Adrenal gland (tissue), 12 donors: Measurements from ENCODE around the gene CCDC70. TPM values are rescaled to one million over a fixed set of nuclear protein-coding genes. Genes with fewer than 3 reads are reported as not detected.

Experiments used
- DNase-seq, 7 donors: peaks; one replicate each; pipeline ENCODE4 v3.0.0-alpha.2; 2019 to 2020
- H3K27ac ChIP-seq, 5 donors: fragments of 200-600 bp; sonication (generic) in 4 of 5; 1 replicate in 3 of 5; 2 replicates in 2 of 5; pipeline versions ENCODE4 v1.5.1 to v1.8.0; 2016 to 2020; ENCODE audit warnings: mild to moderate bottlenecking in 1 of 5
- H3K27me3 ChIP-seq: fragments of 200-600 bp; 2 replicates; pipeline ENCODE4 v1.8.0; 2021
- H3K36me3 ChIP-seq, 2 donors: fragments of 200-600 bp; replicated peaks in 1 of 2; 1 replicate in 1 of 2; 2 replicates in 1 of 2; pipeline versions ENCODE4 v1.5.1 to v1.8.0; 2018 to 2022
- H3K4me1 ChIP-seq, 2 donors: fragments of 200-600 bp; replicated peaks in 1 of 2; 1 replicate in 1 of 2; 2 replicates in 1 of 2; pipeline versions ENCODE4 v1.5.1 to v1.8.0; 2018 to 2021
- H3K4me3 ChIP-seq, 4 donors: fragments of 200-600 bp; sonication (generic) in 3 of 4; one replicate each; pipeline ENCODE4 v1.5.1; 2016 to 2018
- H3K9me3 ChIP-seq, 3 donors: fragments of 200-600 bp; sonication (generic) in 1 of 3; replicated peaks in 1 of 3; 1 replicate in 2 of 3; 2 replicates in 1 of 3; pipeline versions ENCODE4 v1.5.1 to v1.8.0; 2016 to 2021
- CTCF ChIP-seq, 6 experiments: fragments of 450-650 bp in 4 of 6; fragments of 200-600 bp in 2 of 6; sonication (generic) in 1 of 6; IDR thresholded peaks; 1 replicate in 5 of 6; 2 replicates in 1 of 6; pipeline versions ENCODE4 v1.5.1 to v1.8.0; 2016 to 2021; ENCODE audit warnings: antibody characterized with exemption in 6 of 6, mild to moderate bottlenecking in 2 of 6, moderate library complexity in 1 of 6
- POLR2A ChIP-seq, 2 donors: fragments of 450-650 bp; IDR thresholded peaks; one replicate each; pipeline ENCODE4 v1.6.1; 2017; ENCODE audit warnings: antibody characterized with exemption in 2 of 2, mild to moderate bottlenecking in 2 of 2, moderate library complexity in 1 of 2
- WGBS, 4 donors: extraction: QIAGEN DNeasy Blood & Tissue Kit in 2 of 4; methylation state at CpG; one replicate each; pipeline versions ENCODE4 v1.1.5 to v1.1.7; 2013 to 2017; 5-methylcytosine and 5-hydroxymethylcytosine counted together
- intact Hi-C, 2 donors: fragments of 100-400 bp; cut with DNase I; formaldehyde crosslinking; loops; one replicate each; pipeline versions ENCODE4 v1.14.1 to v1.15.0; 2022 to 2023
- polyA plus RNA-seq, 3 donors: library from polyadenylated mRNA; stranded (reverse); fragments of 200-250 nt in 2 of 3; fragments of 350-450 nt in 1 of 3; fragmentation: Illumina TruSeq in 1 of 3; extraction: RNeasy Lipid Tissue Mini Kit (QIAGEN cat#74804) in 1 of 3; gene quantifications; one replicate each; pipeline ENCODE4 v1.2.3, GENCODE V29; 2013 to 2014
- total RNA-seq, 9 donors: library from RNA; depleted of rRNA in 4 of 9; stranded (reverse); fragments of >200 nt in 4 of 9; fragments of 120-200 nt in 1 of 9; fragmentation: NEBNext Ultra II Directional in 1 of 9; extraction: Animal tissue kit (Norgen Biotek cat#: 25700) in 1 of 9; gene quantifications; one replicate each; pipeline versions ENCODE4 v1.1.0 to v1.2.4, GENCODE V29; 2013 to 2023
- donor health status: healthy with polysubstance abuse.
- donor health status: Bipolar disorder and iron deficiency.
- donor health status: DM: yes; HTN: yes; CAD: no.
- donor health status: DM: no; HTN: no; CAD: no.
- donor health status: DM: no; HTN: no; CAD: no.
- donor health status: DM: yes; HTN: yes; CAD: no.

Gene CCDC70
- total and polyA plus RNA-seq, 12 donors: not detected

DNA sequence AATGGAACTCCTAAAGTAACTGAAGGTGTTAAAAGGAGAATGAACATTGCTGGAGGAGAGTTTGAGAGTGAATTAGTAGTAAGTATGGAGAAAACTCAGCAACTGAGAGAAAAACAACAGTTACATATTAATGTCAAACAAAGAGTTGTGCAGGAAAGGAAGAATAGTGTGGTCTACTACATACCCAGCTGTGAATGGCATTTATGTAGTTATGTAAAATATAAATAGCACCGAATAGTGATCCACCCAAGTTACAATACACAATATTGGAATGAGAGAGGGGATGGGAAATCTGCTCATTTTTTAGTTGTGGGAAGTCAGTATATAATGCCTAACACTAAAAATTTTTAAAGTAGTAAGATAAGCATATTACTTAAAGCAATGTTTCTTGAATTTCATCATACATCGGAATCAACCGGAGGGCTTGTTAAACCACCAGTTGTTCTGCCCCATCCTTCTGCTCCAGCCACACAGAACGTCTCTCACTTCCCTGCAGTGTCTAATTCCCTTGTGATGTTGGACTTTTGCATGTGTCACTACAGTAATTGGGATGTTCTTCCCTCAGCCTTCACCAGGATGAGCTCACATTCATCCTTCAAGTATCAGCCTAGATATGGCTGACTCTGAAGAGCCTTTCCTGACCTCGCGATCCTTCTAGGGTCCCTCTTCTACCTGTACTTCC is 11.5 kb downstream of the CCDC70 start:
- intact Hi-C loops: no loop called here
- no peak for DNase-seq
- Histone ChIP-seq H3K4me3 (no peak overlapping the region), H3K9me3 (no peaks in the 10 kb centered on the region), H3K27me3 (no peaks in the 10 kb centered on the region), H3K27ac (no peak overlapping the region), H3K36me3 (no peaks in the 10 kb centered on the region), H3K4me1 (no peaks in the 10 kb centered on the region)
- TF ChIP-seq POLR2A (IDR thresholded peaks at IDR 0.05): no peak
- TF ChIP-seq CTCF (IDR thresholded peaks at IDR 0.05): no peak
- WGBS, 4 donors: 87 to 91% (median 90%) methylated on average over 6 of the region's 6 CpGs

GRCh38 chr13:51873837-51874236 is 12.1 kb downstream of the CCDC70 start:
- H3K27ac ChIP-seq: no peak overlapping the region
- no peaks in the 10 kb centered on the region for H3K36me3 ChIP-seq
- H3K9me3 ChIP-seq: no peaks in the 10 kb centered on the region
- DNase-seq: no peak
- WGBS, 4 donors: 69 to 100% (median 83%) methylated on average over 1 of the region's 1 CpG
- H3K27me3 ChIP-seq: no peaks in the 10 kb centered on the region
- H3K4me3 ChIP-seq: no peak overlapping the region
- H3K4me1 ChIP-seq: no peaks in the 10 kb centered on the region
- intact Hi-C loops: no loop called here
- TF ChIP-seq POLR2A (IDR thresholded peaks at IDR 0.05): no peak
- TF ChIP-seq CTCF (IDR thresholded peaks at IDR 0.05): no peak

DNA sequence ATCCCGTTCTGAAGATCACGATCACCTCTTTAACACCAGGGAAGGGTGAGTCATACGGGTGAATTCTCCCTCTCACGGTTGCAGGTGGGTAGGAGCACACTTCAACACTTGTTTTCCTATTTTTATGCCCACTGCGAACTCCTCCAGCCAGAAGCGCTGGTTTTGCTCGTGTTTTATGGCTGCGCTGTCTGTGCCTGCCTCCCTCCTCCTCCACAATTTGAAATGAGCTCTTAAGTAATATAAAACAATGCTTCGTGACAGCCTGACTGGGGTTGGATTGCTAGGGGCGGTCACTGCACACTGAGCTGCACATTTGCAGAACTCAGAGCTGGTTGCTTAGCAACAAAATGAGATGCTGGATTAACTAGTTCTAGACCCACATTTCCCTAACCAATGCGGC is 12.9 kb downstream of the CCDC70 start:
- Histone ChIP-seq H3K27ac (no peak overlapping the region), H3K4me1 (no peaks in the 10 kb centered on the region), H3K36me3 (no peaks in the 10 kb centered on the region), H3K9me3 (no peaks in the 10 kb centered on the region), H3K4me3 (no peak overlapping the region), H3K27me3 (no peaks in the 10 kb centered on the region)
- no peak for TF ChIP-seq CTCF (IDR thresholded peaks at IDR 0.05)
- no peak for TF ChIP-seq POLR2A (IDR thresholded peaks at IDR 0.05)
- intact Hi-C loops: no loop called here
- DNase-seq: no peak
- WGBS, 4 donors: 74 to 81% (median 78%) methylated on average over 11 of the region's 11 CpGs

DNA sequence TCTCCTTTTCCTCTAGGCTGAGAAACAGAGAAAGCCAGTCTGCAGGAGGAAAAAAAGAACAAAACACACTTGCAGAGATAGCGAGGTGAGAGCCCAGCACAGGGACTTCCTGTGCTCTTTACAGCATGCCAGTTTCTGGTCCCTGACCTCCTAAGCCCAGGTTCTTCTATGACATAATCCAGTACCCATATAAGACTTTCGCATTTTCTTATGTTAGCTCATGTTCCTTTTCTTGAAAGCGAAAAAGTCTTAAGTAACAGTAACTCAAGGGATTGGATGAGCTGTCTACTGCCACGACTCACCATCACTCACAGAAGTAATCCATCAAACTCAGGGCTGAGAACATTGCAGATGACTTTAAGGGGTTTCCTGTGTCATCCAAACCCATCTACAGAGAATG is 17.4 kb downstream of the CCDC70 start:
- Histone ChIP-seq H3K9me3 (no peaks in the 10 kb centered on the region), H3K36me3 (no peaks in the 10 kb centered on the region), H3K27me3 (no peaks in the 10 kb centered on the region), H3K27ac (no peak overlapping the region), H3K4me1 (no peaks in the 10 kb centered on the region), H3K4me3 (no peak overlapping the region)
- 75 to 86% (median 79%) methylated on average over 4 of the region's 4 CpGs for WGBS, 4 donors
- TF ChIP-seq CTCF (IDR thresholded peaks at IDR 0.05): no peak
- TF ChIP-seq POLR2A (IDR thresholded peaks at IDR 0.05): no peak
- no peak for DNase-seq
- intact Hi-C loops: no loop called here
